Measurements from ENCODE around the gene LIPE. TPM values are rescaled to one million over a fixed set of nuclear protein-coding genes. Genes with fewer than 3 reads are reported as not detected.

LIPE gene
- total RNA-seq, 1 donor from 2014 or later: 10.8 TPM

DNA sequence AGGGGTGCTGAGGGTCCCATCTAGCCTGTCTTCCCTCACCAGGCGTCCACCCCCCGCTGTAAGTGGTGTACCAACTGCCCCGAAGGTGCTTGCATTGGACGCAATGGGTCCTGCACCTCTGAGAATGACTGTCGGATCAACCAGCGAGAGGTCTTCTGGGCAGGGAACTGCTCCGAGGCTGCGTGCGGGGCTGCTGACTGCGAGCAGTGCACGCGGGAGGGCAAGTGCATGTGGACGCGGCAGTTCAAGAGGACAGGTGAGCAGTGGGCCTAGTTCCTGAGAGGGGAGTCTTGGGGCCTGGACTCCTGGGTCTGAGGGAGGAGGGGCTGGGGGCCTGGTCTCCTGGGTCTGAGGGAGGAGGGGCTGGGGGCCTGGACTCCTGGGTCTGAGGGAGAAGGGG, 64.8 kb downstream of the LIPE start:
- H3K4me3 Mint-ChIP-seq: no peak overlapping the region
- H3K9me3 Mint-ChIP-seq: no peaks in the 10 kb centered on the region
- no peak for DNase-seq (ENCODE audit: low spot score in 2 of 2, unreplicated experiment in 2 of 2)
- TF ChIP-seq, protein P1, sequence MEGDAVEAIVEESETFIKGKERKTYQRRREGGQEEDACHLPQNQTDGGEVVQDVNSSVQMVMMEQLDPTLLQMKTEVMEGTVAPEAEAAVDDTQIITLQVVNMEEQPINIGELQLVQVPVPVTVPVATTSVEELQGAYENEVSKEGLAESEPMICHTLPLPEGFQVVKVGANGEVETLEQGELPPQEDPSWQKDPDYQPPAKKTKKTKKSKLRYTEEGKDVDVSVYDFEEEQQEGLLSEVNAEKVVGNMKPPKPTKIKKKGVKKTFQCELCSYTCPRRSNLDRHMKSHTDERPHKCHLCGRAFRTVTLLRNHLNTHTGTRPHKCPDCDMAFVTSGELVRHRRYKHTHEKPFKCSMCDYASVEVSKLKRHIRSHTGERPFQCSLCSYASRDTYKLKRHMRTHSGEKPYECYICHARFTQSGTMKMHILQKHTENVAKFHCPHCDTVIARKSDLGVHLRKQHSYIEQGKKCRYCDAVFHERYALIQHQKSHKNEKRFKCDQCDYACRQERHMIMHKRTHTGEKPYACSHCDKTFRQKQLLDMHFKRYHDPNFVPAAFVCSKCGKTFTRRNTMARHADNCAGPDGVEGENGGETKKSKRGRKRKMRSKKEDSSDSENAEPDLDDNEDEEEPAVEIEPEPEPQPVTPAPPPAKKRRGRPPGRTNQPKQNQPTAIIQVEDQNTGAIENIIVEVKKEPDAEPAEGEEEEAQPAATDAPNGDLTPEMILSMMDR (IDR thresholded peaks at IDR 0.05; ENCODE audit: unreplicated experiment): no peak
- H3K4me1 Mint-ChIP-seq: peaks cover 2% of the 10 kb centered on the region
- H3K27ac Mint-ChIP-seq: no peak overlapping the region
- peaks cover 38% of the 10 kb centered on the region for H3K36me3 Mint-ChIP-seq
- no peaks in the 10 kb centered on the region for H3K27me3 Mint-ChIP-seq (ENCODE audit: low read depth)

- H3K27me3 Mint-ChIP-seq (ENCODE audit: low read depth): no peaks in the 10 kb centered on the region
- no peak overlapping the region for H3K4me3 Mint-ChIP-seq
- TF ChIP-seq, protein P1 (IDR thresholded peaks at IDR 0.05; ENCODE audit: unreplicated experiment): no peak
- peaks cover 2% of the 10 kb centered on the region for H3K4me1 Mint-ChIP-seq
- no peak for DNase-seq (ENCODE audit: low spot score in 2 of 2, unreplicated experiment in 2 of 2)
- no peak overlapping the region for H3K27ac Mint-ChIP-seq
- H3K9me3 Mint-ChIP-seq: no peaks in the 10 kb centered on the region
- H3K36me3 Mint-ChIP-seq: peaks cover 34% of the 10 kb centered on the region
These were observed 65.7 kb downstream of the LIPE start for GRCh38 chr19:42361545-42361910.

- TF ChIP-seq, protein P1 (IDR thresholded peaks at IDR 0.05; ENCODE audit: unreplicated experiment): no peak
- no peaks in the 10 kb centered on the region for H3K27me3 Mint-ChIP-seq (ENCODE audit: low read depth)
- no peak overlapping the region for H3K4me3 Mint-ChIP-seq
- peaks cover 32% of the 10 kb centered on the region for H3K36me3 Mint-ChIP-seq
- H3K27ac Mint-ChIP-seq: no peak overlapping the region
- H3K9me3 Mint-ChIP-seq: no peaks in the 10 kb centered on the region
- peaks cover 2% of the 10 kb centered on the region for H3K4me1 Mint-ChIP-seq
- DNase-seq (ENCODE audit: low spot score in 2 of 2, unreplicated experiment in 2 of 2): no peak
These were observed 66.2 kb downstream of the LIPE start for GRCh38 chr19:42360787-42361544.

DNA sequence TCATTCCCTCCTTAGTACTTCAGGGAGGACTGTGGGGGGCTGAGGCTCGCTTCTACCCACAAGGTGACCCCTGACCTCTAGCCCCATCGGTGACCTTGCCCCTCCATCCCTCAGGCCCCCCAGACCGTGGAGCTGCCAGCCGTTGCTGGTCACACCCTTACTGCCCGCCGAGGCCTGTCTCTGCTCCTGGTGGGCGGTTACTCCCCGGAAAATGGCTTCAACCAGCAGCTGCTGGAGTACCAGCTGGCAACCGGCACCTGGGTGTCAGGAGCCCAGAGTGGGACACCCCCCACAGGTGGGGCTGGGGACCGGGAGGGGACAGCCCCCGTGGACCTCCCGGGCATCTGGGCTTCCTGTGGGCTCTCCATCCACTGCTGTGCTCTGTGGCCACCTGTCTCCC, 69.9 kb downstream of the LIPE start:
- Mint-ChIP-seq H3K27me3 (ENCODE audit: low read depth) (no peaks in the 10 kb centered on the region), H3K9me3 (no peaks in the 10 kb centered on the region), H3K4me1 (peaks cover 2% of the 10 kb centered on the region), H3K36me3 (peaks cover 21% of the 10 kb centered on the region), H3K27ac (no peak overlapping the region), H3K4me3 (no peak overlapping the region)
- no peak for DNase-seq (ENCODE audit: low spot score in 2 of 2, unreplicated experiment in 2 of 2)
- TF ChIP-seq, protein P1 (IDR thresholded peaks at IDR 0.05; ENCODE audit: unreplicated experiment): no peak

DNA sequence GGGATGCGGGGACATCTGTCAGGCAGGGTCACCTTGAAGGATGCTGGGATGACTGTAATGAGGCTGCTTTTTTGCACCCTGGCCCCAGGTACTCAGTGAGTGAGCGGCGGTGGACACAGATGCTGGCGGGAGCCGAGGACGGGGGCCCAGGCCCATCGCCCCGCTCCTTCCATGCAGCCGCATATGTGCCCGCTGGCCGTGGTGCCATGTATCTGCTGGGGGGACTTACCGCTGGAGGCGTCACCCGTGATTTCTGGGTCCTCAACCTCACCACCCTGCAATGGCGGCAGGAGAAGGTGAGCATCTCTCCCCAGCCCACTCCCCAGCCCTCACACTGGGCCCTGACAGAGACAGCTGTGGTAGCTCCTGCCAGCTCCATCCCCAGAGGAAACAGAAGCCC, 70.5 kb downstream of the LIPE start:
- no peak for DNase-seq (ENCODE audit: low spot score in 2 of 2, unreplicated experiment in 2 of 2)
- Mint-ChIP-seq H3K4me3 (no peak overlapping the region), H3K27me3 (ENCODE audit: low read depth) (no peaks in the 10 kb centered on the region), H3K9me3 (no peaks in the 10 kb centered on the region), H3K27ac (no peak overlapping the region), H3K36me3 (peaks cover 22% of the 10 kb centered on the region), H3K4me1 (peaks cover 2% of the 10 kb centered on the region)
- TF ChIP-seq, protein P1 (IDR thresholded peaks at IDR 0.05; ENCODE audit: unreplicated experiment): no peak
